Measurements from ENCODE around the gene FLRT2. TPM values are rescaled to one million over a fixed set of nuclear protein-coding genes. Genes with fewer than 3 reads are reported as not detected.

FLRT2 gene
- total RNA-seq, 1 experiment from 2014 or later = 17.0 TPM

DNA sequence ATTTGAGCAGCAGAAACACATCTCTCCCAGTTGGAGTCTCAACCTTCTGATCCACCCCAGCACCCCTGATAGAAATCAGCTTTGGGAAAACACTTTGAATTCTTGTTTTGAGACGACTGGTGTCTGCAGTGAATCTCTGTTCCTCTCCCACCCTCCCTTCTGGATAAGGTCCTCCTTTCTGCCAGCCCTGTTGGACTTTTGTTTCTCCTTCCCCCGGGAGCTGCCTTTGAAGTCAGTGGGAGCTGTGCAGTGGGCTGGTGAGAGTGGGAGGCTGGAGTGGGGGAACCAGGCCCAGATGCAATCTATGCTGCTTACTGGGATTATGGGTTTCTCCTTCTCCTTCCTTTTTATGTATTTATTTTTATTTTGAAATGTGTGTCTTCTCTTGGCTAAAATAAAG lies 49.0 kb downstream of the FLRT2 start:
- Histone ChIP-seq H3K4me3 (no peak overlapping the region), H3K4me1 (replicated peaks) (peaks cover 61% of the 10 kb centered on the region), H3K27ac (no peak overlapping the region), H3K9me3 (replicated peaks) (no peaks in the 10 kb centered on the region), H3K27me3 (replicated peaks) (no peaks in the 10 kb centered on the region), H3K36me3 (peaks cover 4% of the 10 kb centered on the region; the same call in 1 of the 2 replicates)
- no peak for DNase-seq (ENCODE audit: low read depth in 1 of 2, low spot score in 2 of 2)

- H3K36me3 ChIP-seq = peaks cover 4% of the 10 kb centered on the region; the same call in 1 of the 2 replicates
- H3K27ac ChIP-seq = no peak overlapping the region
- H3K27me3 ChIP-seq (replicated peaks) = no peaks in the 10 kb centered on the region
- no peak for DNase-seq (ENCODE audit: low read depth in 1 of 2, low spot score in 2 of 2)
- H3K9me3 ChIP-seq (replicated peaks) = no peaks in the 10 kb centered on the region
- H3K4me3 ChIP-seq = no peak overlapping the region
- peaks cover 60% of the 10 kb centered on the region for H3K4me1 ChIP-seq (replicated peaks)
These were observed 50.0 kb downstream of the FLRT2 start for GRCh38 chr14:85579942-85580341.

GRCh38 chr14:85580536-85581140 lies 50.7 kb downstream of the FLRT2 start:
- Histone ChIP-seq H3K27me3 (replicated peaks) (no peaks in the 10 kb centered on the region), H3K9me3 (replicated peaks) (no peaks in the 10 kb centered on the region), H3K4me1 (replicated peaks) (peaks cover 53% of the 10 kb centered on the region), H3K36me3 (peaks cover 4% of the 10 kb centered on the region; the same call in 1 of the 2 replicates), H3K27ac (no peak overlapping the region), H3K4me3 (no peak overlapping the region)
- DNase-seq (ENCODE audit: low read depth in 1 of 2, low spot score in 2 of 2) = no peak

DNA sequence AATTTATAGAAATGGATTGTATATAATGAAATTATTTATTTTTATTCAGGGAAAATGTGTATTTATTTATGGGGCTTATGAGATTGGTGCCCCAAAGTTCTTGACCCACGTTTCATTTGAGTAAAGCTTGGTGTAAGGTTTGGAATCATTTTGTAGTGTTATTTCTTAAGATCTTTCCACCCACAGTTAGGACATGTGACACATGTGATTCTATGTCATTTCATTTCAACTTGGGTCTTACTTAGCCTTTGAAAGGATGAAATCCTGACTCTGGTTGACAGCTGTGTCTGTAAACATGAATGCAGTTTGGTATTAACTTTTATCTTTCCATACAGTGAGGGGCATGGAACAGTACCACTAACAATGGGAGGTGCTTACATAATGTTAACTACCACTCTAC lies 51.7 kb downstream of the FLRT2 start:
- Histone ChIP-seq H3K4me3 (no peak overlapping the region), H3K27ac (no peak overlapping the region), H3K4me1 (replicated peaks) (peaks cover 49% of the 10 kb centered on the region), H3K36me3 (peaks cover 4% of the 10 kb centered on the region; the same call in 1 of the 2 replicates), H3K9me3 (replicated peaks) (no peaks in the 10 kb centered on the region), H3K27me3 (replicated peaks) (no peaks in the 10 kb centered on the region)
- no peak for DNase-seq (ENCODE audit: low read depth in 1 of 2, low spot score in 2 of 2)

DNA sequence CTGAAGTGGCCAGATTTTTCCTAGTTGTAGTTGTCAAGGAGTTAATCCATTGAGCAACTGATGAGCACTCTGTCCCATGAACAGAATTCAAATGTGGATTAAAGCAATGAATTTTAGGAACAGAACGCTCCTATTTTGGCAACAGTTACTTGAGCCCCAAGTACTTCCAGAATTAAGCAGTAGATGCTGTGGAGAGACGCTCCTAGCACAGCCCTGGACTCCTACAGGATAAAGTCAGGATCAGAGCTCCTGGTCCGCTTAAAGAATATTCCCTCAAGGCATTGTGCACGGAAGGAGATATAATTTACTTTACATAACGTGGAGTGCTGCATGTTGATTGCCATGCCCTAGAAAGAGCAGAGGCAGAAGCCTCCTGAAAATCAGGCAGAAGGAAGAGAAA lies 53.4 kb downstream of the FLRT2 start:
- H3K4me3 ChIP-seq = no peak overlapping the region
- no peak overlapping the region for H3K27ac ChIP-seq
- H3K4me1 ChIP-seq (replicated peaks) = peaks cover 53% of the 10 kb centered on the region
- no peaks in the 10 kb centered on the region for H3K9me3 ChIP-seq (replicated peaks)
- H3K36me3 ChIP-seq = peaks cover 4% of the 10 kb centered on the region; the same call in 1 of the 2 replicates
- DNase-seq (ENCODE audit: low read depth in 1 of 2, low spot score in 2 of 2) = no peak
- no peaks in the 10 kb centered on the region for H3K27me3 ChIP-seq (replicated peaks)

DNA sequence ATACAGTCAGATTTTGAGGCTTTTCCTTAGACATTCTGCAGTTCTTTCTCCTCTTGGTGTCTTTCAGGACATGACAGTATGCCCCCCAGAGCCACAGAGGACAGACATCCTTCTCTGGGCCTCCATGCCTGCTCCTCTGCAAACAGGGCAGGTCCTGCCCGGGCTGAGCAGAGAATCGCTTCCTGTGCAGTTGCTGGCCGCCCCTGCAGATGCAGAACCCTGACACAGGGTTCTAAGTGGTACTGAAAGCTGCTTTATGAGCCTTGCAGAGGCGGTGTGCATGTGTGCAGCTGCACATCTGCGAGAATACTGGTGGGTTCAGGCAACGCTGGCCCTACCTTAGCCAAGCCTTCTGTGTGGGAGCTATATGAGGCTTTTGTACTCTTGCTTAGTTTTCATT lies 54.5 kb downstream of the FLRT2 start:
- no peaks in the 10 kb centered on the region for H3K27me3 ChIP-seq (replicated peaks)
- no peak overlapping the region for H3K27ac ChIP-seq
- no peak overlapping the region for H3K4me3 ChIP-seq
- peaks cover 7% of the 10 kb centered on the region for H3K36me3 ChIP-seq
- DNase-seq (ENCODE audit: low read depth in 1 of 2, low spot score in 2 of 2) = no peak
- peaks cover 53% of the 10 kb centered on the region for H3K4me1 ChIP-seq (replicated peaks)
- H3K9me3 ChIP-seq (replicated peaks) = peaks cover 3% of the 10 kb centered on the region; the same call in 1 of the 2 replicates

- peaks cover 14% of the 10 kb centered on the region for H3K36me3 ChIP-seq
- H3K27me3 ChIP-seq (replicated peaks) = no peaks in the 10 kb centered on the region
- peak in 1 of 2 experiments; percentile 79 for DNase-seq (ENCODE audit: low read depth in 1 of 2, low spot score in 2 of 2)
- no peak overlapping the region for H3K4me3 ChIP-seq
- peaks cover 54% of the 10 kb centered on the region for H3K4me1 ChIP-seq (replicated peaks)
- peak overlapping the region; percentile 80 for H3K27ac ChIP-seq
- H3K9me3 ChIP-seq (replicated peaks) = peaks cover 4% of the 10 kb centered on the region; the same call in 1 of the 2 replicates
These were observed 57.3 kb downstream of the FLRT2 start for GRCh38 chr14:85587151-85587711.

DNA sequence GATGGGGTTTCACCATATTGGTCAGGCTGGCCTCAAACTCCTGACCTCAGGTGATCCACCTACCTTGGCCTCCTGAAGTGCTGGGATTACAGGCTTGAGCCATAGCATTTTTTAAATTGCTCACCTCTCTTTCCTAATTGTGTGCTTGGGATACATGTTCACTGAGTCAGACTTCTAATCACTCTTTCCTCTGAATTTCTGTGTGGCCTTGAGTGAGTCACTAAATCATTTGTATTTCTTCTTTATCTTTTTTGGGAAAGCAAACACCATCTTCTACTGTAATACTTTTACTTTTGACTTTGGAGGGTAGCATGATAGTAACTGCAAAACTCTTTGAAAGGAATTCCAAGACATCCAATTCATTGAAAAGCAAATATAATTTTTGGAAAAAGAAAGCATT lies 60.8 kb downstream of the FLRT2 start:
- DNase-seq (ENCODE audit: low read depth in 1 of 2, low spot score in 2 of 2) = peak in 1 of 2 experiments; percentile 73
- no peak overlapping the region for H3K4me3 ChIP-seq
- peak overlapping the region; percentile 68 for H3K27ac ChIP-seq
- no peaks in the 10 kb centered on the region for H3K27me3 ChIP-seq (replicated peaks)
- peaks cover 4% of the 10 kb centered on the region; the same call in 1 of the 2 replicates for H3K9me3 ChIP-seq (replicated peaks)
- peaks cover 18% of the 10 kb centered on the region for H3K36me3 ChIP-seq
- peaks cover 37% of the 10 kb centered on the region for H3K4me1 ChIP-seq (replicated peaks)

DNA sequence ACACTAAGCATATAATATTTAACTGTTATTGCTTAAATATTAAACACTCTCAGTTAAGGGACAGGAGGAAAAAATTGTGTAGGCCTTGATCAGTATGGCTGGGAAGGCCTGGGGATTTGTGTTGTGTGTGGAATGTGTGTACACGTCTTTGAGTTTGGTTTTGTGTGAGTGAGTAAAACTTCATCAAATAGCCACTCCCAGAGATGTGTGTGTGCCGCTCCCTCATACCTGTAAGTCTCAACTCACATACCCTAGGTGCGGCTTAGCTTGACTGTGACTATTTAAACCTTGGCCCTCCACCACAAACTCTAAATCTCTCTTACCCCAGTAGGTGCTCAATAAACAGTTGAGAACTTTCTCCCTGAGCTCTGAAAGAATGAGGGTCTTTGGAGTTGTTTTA lies 64.3 kb downstream of the FLRT2 start:
- Histone ChIP-seq H3K27ac (no peak overlapping the region), H3K4me1 (replicated peaks) (peaks cover 22% of the 10 kb centered on the region), H3K4me3 (no peak overlapping the region), H3K36me3 (peaks cover 22% of the 10 kb centered on the region), H3K27me3 (replicated peaks) (no peaks in the 10 kb centered on the region), H3K9me3 (replicated peaks) (peaks cover 3% of the 10 kb centered on the region; the same call in 1 of the 2 replicates)
- no peak for DNase-seq (ENCODE audit: low read depth in 1 of 2, low spot score in 2 of 2)

DNA sequence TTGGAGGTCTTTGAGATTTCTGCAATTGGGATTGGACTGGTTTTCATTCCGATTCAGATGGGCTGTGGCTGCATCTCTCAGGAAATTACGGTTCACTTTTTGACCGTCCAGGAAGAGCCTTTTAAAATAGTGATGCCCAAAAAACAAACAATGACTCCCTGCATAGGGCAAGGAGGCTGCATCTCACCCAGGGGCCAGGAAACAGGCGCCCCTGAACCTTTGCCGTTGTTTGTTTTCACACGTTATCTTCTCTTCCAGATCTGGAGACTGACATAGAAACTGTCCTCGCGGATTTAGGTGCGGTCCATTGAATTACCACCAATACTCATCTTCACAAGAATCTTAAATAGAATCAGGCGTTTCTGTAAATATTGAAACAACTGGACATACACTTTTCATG lies 66.0 kb downstream of the FLRT2 start:
- Histone ChIP-seq H3K9me3 (replicated peaks) (no peaks in the 10 kb centered on the region), H3K27me3 (replicated peaks) (no peaks in the 10 kb centered on the region), H3K27ac (no peak overlapping the region), H3K4me3 (no peak overlapping the region), H3K4me1 (replicated peaks) (peaks cover 17% of the 10 kb centered on the region), H3K36me3 (peaks cover 17% of the 10 kb centered on the region)
- no peak for DNase-seq (ENCODE audit: low read depth in 1 of 2, low spot score in 2 of 2)

DNA sequence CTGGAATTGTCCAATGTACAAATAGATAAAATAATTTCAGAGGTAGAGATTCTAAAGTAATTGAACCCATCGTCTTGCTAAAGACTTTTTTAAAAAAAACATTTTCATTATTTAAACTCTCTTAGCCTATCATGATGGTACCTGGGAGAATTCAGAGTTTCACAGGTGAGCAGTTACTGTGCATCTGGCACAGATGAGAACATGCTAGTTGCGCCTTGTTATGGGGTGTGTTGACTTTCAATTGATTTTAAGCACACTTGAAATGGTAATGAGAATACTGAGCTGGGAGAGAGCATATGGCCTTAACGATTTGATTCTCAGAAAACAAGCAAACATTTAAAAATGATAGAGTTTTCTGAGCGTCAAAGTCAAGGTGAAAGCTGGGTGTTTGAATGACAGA lies 66.6 kb downstream of the FLRT2 start:
- no peak for DNase-seq (ENCODE audit: low read depth in 1 of 2, low spot score in 2 of 2)
- Histone ChIP-seq H3K9me3 (replicated peaks) (no peaks in the 10 kb centered on the region), H3K27me3 (replicated peaks) (no peaks in the 10 kb centered on the region), H3K4me1 (replicated peaks) (peaks cover 11% of the 10 kb centered on the region), H3K36me3 (peaks cover 14% of the 10 kb centered on the region), H3K4me3 (no peak overlapping the region), H3K27ac (no peak overlapping the region)

- Histone ChIP-seq H3K36me3 (peaks cover 14% of the 10 kb centered on the region), H3K4me1 (replicated peaks) (peaks cover 7% of the 10 kb centered on the region), H3K9me3 (replicated peaks) (no peaks in the 10 kb centered on the region), H3K27me3 (replicated peaks) (no peaks in the 10 kb centered on the region), H3K4me3 (no peak overlapping the region), H3K27ac (no peak overlapping the region)
- no peak for DNase-seq (ENCODE audit: low read depth in 1 of 2, low spot score in 2 of 2)
These were observed 67.8 kb downstream of the FLRT2 start for GRCh38 chr14:85597701-85598100.

DNA sequence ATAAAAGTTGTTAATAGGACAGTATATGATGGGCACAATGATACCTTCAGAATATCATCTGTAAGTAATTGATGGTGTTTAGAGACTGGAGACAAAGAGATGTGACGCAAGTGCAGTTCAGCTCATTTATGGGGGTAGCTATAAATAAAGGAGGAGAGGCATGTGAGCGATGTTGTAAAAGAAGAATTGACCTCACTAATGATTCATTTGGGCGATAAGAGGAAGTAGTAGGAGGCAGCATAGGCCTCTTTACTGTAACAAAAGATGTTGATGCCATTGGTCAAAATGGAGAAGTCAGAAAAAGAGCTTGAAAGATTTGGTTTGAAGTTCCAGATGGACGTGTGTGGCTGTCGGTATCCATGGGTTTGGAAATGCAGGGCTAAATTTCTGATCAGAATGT lies 70.0 kb downstream of the FLRT2 start:
- no peak overlapping the region for H3K27ac ChIP-seq

DNA sequence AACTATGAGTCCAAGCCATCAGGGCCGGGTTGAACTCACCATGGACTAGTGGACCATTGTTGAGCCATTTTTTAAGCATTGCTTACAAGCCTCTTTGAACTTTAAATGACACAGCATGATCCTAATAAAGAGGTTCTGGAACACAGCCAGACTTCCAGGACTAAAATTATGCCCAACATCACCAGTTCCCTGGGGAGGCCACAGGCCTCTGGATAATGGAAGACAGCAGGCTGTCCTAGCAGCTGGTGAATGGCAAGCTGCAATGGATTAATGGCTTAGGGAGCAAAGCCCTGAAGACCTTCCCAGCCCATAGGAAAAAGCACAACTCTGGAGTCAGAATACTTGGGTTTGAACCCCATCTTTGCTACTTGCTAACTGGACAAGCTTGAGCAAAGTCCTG lies 71.3 kb downstream of the FLRT2 start:
- Histone ChIP-seq H3K9me3 (replicated peaks) (no peaks in the 10 kb centered on the region), H3K4me3 (no peak overlapping the region), H3K27me3 (replicated peaks) (no peaks in the 10 kb centered on the region), H3K36me3 (peaks cover 13% of the 10 kb centered on the region; the same call in 1 of the 2 replicates), H3K27ac (no peak overlapping the region), H3K4me1 (replicated peaks) (peaks cover 7% of the 10 kb centered on the region)
- DNase-seq (ENCODE audit: low read depth in 1 of 2, low spot score in 2 of 2) = no peak

More for the DNA sequence above, 70.0 kb downstream of the FLRT2 start:
- peaks cover 7% of the 10 kb centered on the region for H3K4me1 ChIP-seq (replicated peaks)
- no peaks in the 10 kb centered on the region for H3K27me3 ChIP-seq (replicated peaks)
- peaks cover 13% of the 10 kb centered on the region; the same call in 1 of the 2 replicates for H3K36me3 ChIP-seq
- H3K4me3 ChIP-seq = no peak overlapping the region
- no peaks in the 10 kb centered on the region for H3K9me3 ChIP-seq (replicated peaks)
- no peak for DNase-seq (ENCODE audit: low read depth in 1 of 2, low spot score in 2 of 2)

Data from SJSA1 (cell line).